Activated CD8-positive, alpha-beta memory T cell treated with anti-CD3 and anti-CD28 coated beads, Interleukin-2, amount 10 ng/mL, durations not matched to agents 7 days and 5 days (primary cell): ENCODE results near the gene CNPPD1. TPM values are rescaled to one million over a fixed set of nuclear protein-coding genes. Genes with fewer than 3 reads are reported as not detected.

Experiments
- ATAC-seq: fragments of 150-1000 bp; cut with Tn5 transposase; one replicate; pipeline ENCODE4 v1.10.0; 2021; ENCODE audit warnings: moderate library complexity
- CTCF ChIA-PET: fragments of 350-600 bp; sonication (Branson Sonifier 250); formaldehyde crosslinking; loops from one replicate; lab custom pipeline; 2021; ENCODE audit warnings: antibody characterized with exemption; lab: Charles Lee
- DNase-seq: peaks from one replicate; pipeline ENCODE4 v3.0.0-alpha.2; 2020
- H3K27ac Mint-ChIP-seq: one replicate; pipeline ENCODE4 v1.8.0; 2021; ENCODE audit warnings: mild to moderate bottlenecking, mixed read lengths
- H3K27me3 Mint-ChIP-seq: one replicate; pipeline ENCODE4 v1.8.0; 2021; ENCODE audit warnings: mixed read lengths
- H3K36me3 Mint-ChIP-seq: one replicate; pipeline ENCODE4 v1.8.0; 2021; ENCODE audit warnings: mild to moderate bottlenecking, mixed read lengths
- H3K4me1 Mint-ChIP-seq: one replicate; pipeline ENCODE4 v1.8.0; 2021; ENCODE audit warnings: mixed read lengths
- H3K4me3 Mint-ChIP-seq: one replicate; pipeline ENCODE4 v1.8.0; 2021; ENCODE audit warnings: mild to moderate bottlenecking, moderate library complexity, mixed read lengths
- H3K9me3 Mint-ChIP-seq: one replicate; pipeline ENCODE4 v1.8.0; 2022; ENCODE audit warnings: low read depth, mixed read lengths
- total RNA-seq, 2 experiments: library from RNA; stranded (reverse); gene quantifications; one replicate each; pipeline ENCODE4 v1.2.3, GENCODE V29; 2021

CNPPD1 gene
- total RNA-seq, 2 experiments from 2014 or later, result 66.9 to 72.0 TPM

GRCh38 chr2:219173176-219173575, 3.5 kb downstream of the CNPPD1 start:
- Mint-ChIP-seq H3K4me1 (peaks cover 41% of the 10 kb centered on the region), H3K4me3 (no peak overlapping the region), H3K27ac (no peak overlapping the region), H3K9me3 (no peaks in the 10 kb centered on the region), H3K27me3 (no peaks in the 10 kb centered on the region), H3K36me3 (peaks cover 29% of the 10 kb centered on the region)
- DNase-seq, result no peak
- CTCF ChIA-PET, result interaction anchor here (1.4 to 8.2 kb wide), 7 partner anchors 15 to 122 kb away, joined by 5 to 75 read pairs (median 42); partner anchors contain the start of genes ABCB6, NHEJ1 and ZFAND2B
- no peak for ATAC-seq

GRCh38 chr2:219172231-219173154, 4.2 kb downstream of the CNPPD1 start:
- peaks cover 27% of the 10 kb centered on the region for H3K36me3 Mint-ChIP-seq
- CTCF ChIA-PET, result interaction anchor here (1.1 to 8.2 kb wide), 19 partner anchors 10 to 143 kb away, joined by 3 to 75 read pairs (median 7); partner anchors contain the start of genes ABCB6, ANKZF1, ATG9A and DNAJB2
- peaks cover 39% of the 10 kb centered on the region for H3K4me1 Mint-ChIP-seq
- ATAC-seq (no peak), DNase-seq (no peak)
- no peak overlapping the region for H3K4me3 Mint-ChIP-seq
- no peak overlapping the region for H3K27ac Mint-ChIP-seq
- H3K9me3 Mint-ChIP-seq, result no peaks in the 10 kb centered on the region
- H3K27me3 Mint-ChIP-seq, result no peaks in the 10 kb centered on the region

DNA sequence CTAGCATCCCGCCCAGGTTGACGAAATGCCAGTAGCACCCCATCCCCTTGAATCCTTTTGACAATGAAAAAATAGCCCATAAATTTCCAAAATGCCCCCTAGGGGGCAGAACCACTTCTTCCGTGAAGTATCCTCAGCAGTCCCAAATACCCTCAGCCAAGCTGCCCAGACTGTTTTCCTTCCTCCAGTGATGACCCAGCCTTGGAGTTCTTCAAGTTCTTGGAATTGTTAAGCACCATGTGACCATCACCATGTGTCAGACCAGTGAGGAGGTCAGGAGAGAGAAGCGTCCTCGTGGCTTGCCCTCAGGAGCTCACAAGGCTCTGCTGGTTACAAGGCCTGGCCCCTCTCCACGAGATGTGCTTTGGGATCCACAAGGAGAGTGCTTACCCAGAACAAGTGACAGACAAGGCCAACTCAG, 5.5 kb downstream of the CNPPD1 start:
- no peak overlapping the region for H3K27ac Mint-ChIP-seq
- ATAC-seq (peak; percentile 45), DNase-seq (no peak)

DNA sequence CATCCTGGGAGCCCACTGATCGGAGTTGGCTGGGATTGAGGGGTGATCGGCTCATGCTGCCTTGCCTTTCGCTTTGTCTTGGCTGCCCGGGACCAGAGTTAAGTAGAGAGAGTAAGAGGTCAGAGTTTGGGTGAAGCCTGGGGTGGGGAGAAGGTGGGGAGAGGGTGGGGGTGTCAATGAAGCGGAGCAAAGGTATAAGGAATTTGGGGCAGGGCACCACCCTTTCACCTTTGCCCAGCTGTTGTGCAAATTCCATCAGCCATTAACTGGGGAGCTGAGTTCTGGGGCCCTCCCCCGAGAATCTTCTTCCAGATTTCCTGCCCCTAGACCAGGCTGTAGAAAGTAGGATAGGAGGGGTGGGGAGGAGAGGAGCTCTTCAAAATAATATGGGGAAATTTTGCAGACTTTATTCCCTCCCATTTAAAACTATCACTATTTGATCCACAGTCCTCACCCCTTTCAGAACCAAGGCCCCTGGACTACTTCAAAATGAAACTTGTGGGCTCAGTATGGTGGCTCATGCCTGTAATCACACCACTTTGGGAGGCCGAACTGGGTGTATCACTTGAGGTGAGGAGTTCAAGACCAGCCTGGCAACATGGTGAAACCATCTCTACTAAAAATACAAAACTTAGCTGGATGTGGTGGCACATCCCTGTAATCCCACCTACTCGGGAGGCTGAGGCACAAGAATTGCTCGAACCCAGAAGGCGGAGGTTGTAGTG, 6.6 kb downstream of the CNPPD1 start, which contains the start of gene SLC23A3:
SLC23A3 (minus strand) TSS at position 100 of the 725 bp plus-strand sequence; CDS start at position 55, 45 bp downstream.
- CTCF ChIA-PET, result interaction anchor here (0.8 to 8.2 kb wide), 14 partner anchors 9 to 272 kb away, joined by 3 to 75 read pairs (median 7); partner anchors contain the start of genes ANKZF1, ATG9A, NHEJ1 and ZFAND2B

More for the DNA sequence above, 5.5 kb downstream of the CNPPD1 start:
- CTCF ChIA-PET, result interaction anchor here (0.7 to 8.2 kb wide), 24 partner anchors 9 to 273 kb away, joined by 3 to 75 read pairs (median 6); partner anchors contain the start of genes ABCB6, ANKZF1, ATG9A and DNAJB2
- H3K4me3 Mint-ChIP-seq, result no peak overlapping the region
- H3K36me3 Mint-ChIP-seq, result peaks cover 30% of the 10 kb centered on the region
- peaks cover 36% of the 10 kb centered on the region for H3K4me1 Mint-ChIP-seq
- no peaks in the 10 kb centered on the region for H3K9me3 Mint-ChIP-seq
- H3K27me3 Mint-ChIP-seq, result no peaks in the 10 kb centered on the region

GRCh38 chr2:219168932-219169331, 7.8 kb downstream of the CNPPD1 start:
- Mint-ChIP-seq H3K36me3 (peaks cover 23% of the 10 kb centered on the region), H3K9me3 (no peaks in the 10 kb centered on the region), H3K4me3 (no peak overlapping the region), H3K4me1 (peaks cover 16% of the 10 kb centered on the region), H3K27ac (no peak overlapping the region), H3K27me3 (no peaks in the 10 kb centered on the region)
- ATAC-seq (no peak), DNase-seq (no peak)
- CTCF ChIA-PET, result interaction anchor here (6.1 to 8.2 kb wide), 2 partner anchors 11 to 37 kb away, joined by 65 to 75 read pairs; partner anchors contain the start of genes NHEJ1 and ZFAND2B

More for the DNA sequence above, 6.6 kb downstream of the CNPPD1 start, which contains the start of gene SLC23A3:
- H3K27ac Mint-ChIP-seq, result no peak within 1 kb of the TSS
- ATAC-seq, result peak; percentile 38
- H3K36me3 Mint-ChIP-seq, result peaks cover 32% of the 10 kb centered on the region
- no peak within 1 kb of the TSS for H3K4me3 Mint-ChIP-seq
- H3K9me3 Mint-ChIP-seq, result no peaks in the 10 kb centered on the region
- H3K4me1 Mint-ChIP-seq, result peaks cover 27% of the 10 kb centered on the region
- H3K27me3 Mint-ChIP-seq, result no peaks in the 10 kb centered on the region
- DNase-seq, result no peak

DNA sequence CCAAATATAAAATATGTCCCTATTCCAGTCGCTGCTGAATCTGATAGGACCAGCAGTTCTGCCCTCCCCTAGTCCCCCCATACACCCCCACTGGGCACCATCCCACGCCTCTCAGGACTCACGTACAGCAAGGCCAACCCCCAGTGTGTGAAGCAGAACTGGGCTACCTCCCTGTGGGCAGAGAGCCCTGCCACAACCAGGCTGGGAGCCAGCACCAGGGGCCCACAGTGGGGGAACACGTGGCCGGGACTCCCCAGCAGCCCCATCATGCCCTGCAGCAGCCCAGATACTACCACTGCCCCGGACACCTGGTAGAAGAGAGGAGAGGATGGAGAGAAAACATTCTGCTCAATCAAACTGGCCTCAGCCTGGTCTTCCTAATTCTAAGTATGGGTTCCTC, 8.2 kb downstream of the CNPPD1 start:
- Mint-ChIP-seq H3K9me3 (no peaks in the 10 kb centered on the region), H3K27me3 (no peaks in the 10 kb centered on the region), H3K4me1 (peaks cover 14% of the 10 kb centered on the region), H3K4me3 (no peak overlapping the region), H3K27ac (no peak overlapping the region), H3K36me3 (peaks cover 22% of the 10 kb centered on the region)
- ATAC-seq (no peak), DNase-seq (no peak)
- CTCF ChIA-PET, result interaction anchor here (6.1 kb wide), 1 partner anchor 38 kb away, joined by 65 read pairs; the partner anchor contains the start of gene ZFAND2B

GRCh38 chr2:219167997-219168396, 8.7 kb downstream of the CNPPD1 start:
- CTCF ChIA-PET, result no interaction called here
- Mint-ChIP-seq H3K9me3 (no peaks in the 10 kb centered on the region), H3K27ac (no peak overlapping the region), H3K4me3 (no peak overlapping the region), H3K36me3 (peaks cover 18% of the 10 kb centered on the region), H3K4me1 (peaks cover 14% of the 10 kb centered on the region), H3K27me3 (no peaks in the 10 kb centered on the region)
- DNase-seq, result no peak
- no peak for ATAC-seq

DNA sequence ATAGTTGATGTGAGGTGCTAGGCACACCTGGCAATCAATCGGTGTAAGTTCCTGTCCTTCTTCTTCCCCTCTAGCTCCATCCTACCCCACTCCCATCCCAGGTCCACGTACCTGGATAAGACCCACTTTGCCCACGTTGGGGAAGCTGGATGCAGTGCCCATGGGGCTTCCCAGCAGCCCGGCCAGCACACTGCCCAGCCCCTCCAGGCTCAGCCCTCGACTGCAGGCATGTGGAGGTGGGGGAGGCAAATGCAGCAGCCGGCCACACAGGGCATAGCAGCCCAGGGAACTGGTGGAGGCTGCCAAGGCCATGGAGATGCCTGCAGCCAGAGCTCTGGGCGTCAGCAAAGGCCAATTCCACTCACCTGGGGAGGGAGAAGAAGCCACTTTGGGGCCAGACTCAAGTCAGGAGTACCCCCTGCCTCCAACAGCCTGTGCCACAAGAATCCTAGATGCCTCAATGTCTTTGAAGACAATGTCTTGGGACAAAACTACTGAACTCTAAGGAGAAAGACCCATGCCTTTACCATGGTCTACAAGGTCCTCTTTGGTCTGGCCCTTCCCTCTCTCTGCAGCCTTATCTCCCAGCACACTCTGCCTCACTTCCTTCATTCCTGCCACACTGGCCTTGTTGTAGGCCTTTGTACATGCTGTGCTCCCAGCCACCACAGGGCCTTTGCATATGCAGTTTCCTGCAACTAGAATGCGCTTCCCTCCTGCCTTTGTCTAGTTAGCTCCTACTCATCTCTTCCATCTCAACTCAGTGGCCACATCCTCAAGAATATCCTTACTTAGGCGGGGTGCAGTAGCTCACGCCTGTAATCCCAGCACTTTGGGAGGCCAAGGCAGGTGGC, 11.4 kb downstream of the CNPPD1 start:
- peaks cover 16% of the 10 kb centered on the region for H3K4me1 Mint-ChIP-seq
- H3K27ac Mint-ChIP-seq, result no peak overlapping the region
- ATAC-seq, result no peak
- no peaks in the 10 kb centered on the region for H3K9me3 Mint-ChIP-seq
- no peaks in the 10 kb centered on the region for H3K27me3 Mint-ChIP-seq
- CTCF ChIA-PET, result interaction anchor here (0.6 to 1.8 kb wide), 7 partner anchors 8 to 130 kb away, joined by 3 to 8 read pairs (median 4); partner anchors contain the start of gene CNPPD1
- peaks cover 6% of the 10 kb centered on the region for H3K36me3 Mint-ChIP-seq
- H3K4me3 Mint-ChIP-seq, result no peak overlapping the region
- DNase-seq, result no peak

- H3K27ac Mint-ChIP-seq, result no peak overlapping the region
- H3K4me3 Mint-ChIP-seq, result no peak overlapping the region
- H3K36me3 Mint-ChIP-seq, result peaks cover 6% of the 10 kb centered on the region
- H3K9me3 Mint-ChIP-seq, result no peaks in the 10 kb centered on the region
- CTCF ChIA-PET, result interaction anchor here (0.6 to 1.8 kb wide), 5 partner anchors 8 to 132 kb away, joined by 3 to 6 read pairs (median 4); partner anchors contain the start of gene CNPPD1
- DNase-seq (no peak), ATAC-seq (no peak)
- H3K27me3 Mint-ChIP-seq, result no peaks in the 10 kb centered on the region
- peaks cover 17% of the 10 kb centered on the region for H3K4me1 Mint-ChIP-seq
Measured at GRCh38 chr2:219163156-219163555, 13.6 kb downstream of the CNPPD1 start.

GRCh38 chr2:219161097-219161496, 15.6 kb downstream of the CNPPD1 start:
- ATAC-seq, result no peak
- Mint-ChIP-seq H3K27ac (peak overlapping the region; percentile 93), H3K36me3 (peaks cover 15% of the 10 kb centered on the region), H3K9me3 (no peaks in the 10 kb centered on the region), H3K27me3 (no peaks in the 10 kb centered on the region), H3K4me3 (peak overlapping the region; percentile 80), H3K4me1 (peaks cover 19% of the 10 kb centered on the region)
- DNase-seq, result no peak
- CTCF ChIA-PET, result interaction anchor here (1.0 to 10.1 kb wide), 4 partner anchors 9 to 132 kb away, joined by 3 to 150 read pairs (median 4); partner anchors contain the start of gene SLC23A3

- peak within 1 kb of the TSS; percentile 80 for H3K4me3 Mint-ChIP-seq
- ATAC-seq (peak; percentile 87), DNase-seq (peak; percentile 96)
- no peaks in the 10 kb centered on the region for H3K27me3 Mint-ChIP-seq
- H3K4me1 Mint-ChIP-seq, result peaks cover 19% of the 10 kb centered on the region
- no peaks in the 10 kb centered on the region for H3K9me3 Mint-ChIP-seq
- CTCF ChIA-PET, result interaction anchor here (0.6 to 10.1 kb wide), 28 partner anchors 13 to 153 kb away, joined by 3 to 150 read pairs (median 5); partner anchors contain the start of genes ABCB6, ANKZF1, ATG9A and CNPPD1
- peaks cover 13% of the 10 kb centered on the region for H3K36me3 Mint-ChIP-seq
- H3K27ac Mint-ChIP-seq, result peak within 1 kb of the TSS; percentile 93
Measured at GRCh38 chr2:219160186-219161017, 16.3 kb downstream of the CNPPD1 start, which contains the start of gene NHEJ1. TSS of gene NHEJ1 (minus strand) at chr2:219160815. CDS start at chr2:219158362, 2,453 bp downstream.
